OCI-LY3 (cell line): ENCODE results near the gene ULK1.

Experiments
- H2AFZ ChIP-seq: fragments of 200-600, 300-600 bp; shearing (Covaris generic); 2 replicates; pipeline ENCODE4 v1.6.0; 2014; ENCODE audit warnings: antibody characterized with exemption, low read depth, low read length
- H3K27ac ChIP-seq: fragments of 200-600, 300-600 bp; sonication (generic); 2 replicates; pipeline ENCODE4 v1.5.1; 2014; ENCODE audit warnings: mild to moderate bottlenecking, low read length, moderate library complexity, mixed read lengths
- H3K27me3 ChIP-seq: fragments of 200-600, 300-600 bp; sonication (generic); 2 replicates; pipeline ENCODE4 v1.6.1; 2014; ENCODE audit warnings: low read depth, low read length, mixed read lengths
- H3K36me3 ChIP-seq: fragments of 200-600, 300-600 bp; sonication (generic); replicated peaks from 2 replicates; pipeline ENCODE3; 2014; ENCODE audit warnings: low read depth, low read length, mixed read lengths
- H3K4me1 ChIP-seq: fragments of 300-600, 200-600 bp; sonication (generic); 2 replicates; pipeline ENCODE4 v1.6.1; 2014; ENCODE audit warnings: low read length, mixed read lengths
- H3K4me2 ChIP-seq: fragments of 200-600, 300-600 bp; sonication (generic); 2 replicates; pipeline ENCODE4 v1.6.1; 2014; ENCODE audit warnings: low read length, mixed read lengths
- H3K4me3 ChIP-seq: fragments of 300-600, 200-600 bp; sonication (generic); 2 replicates; pipeline ENCODE4 v1.5.1; 2014; ENCODE audit warnings: antibody characterized with exemption, mild to moderate bottlenecking, low read length, moderate library complexity
- H3K79me2 ChIP-seq: fragments of 300-600, 200-600 bp; shearing (Covaris generic); 2 replicates; pipeline ENCODE4 v1.6.1; 2014; ENCODE audit warnings: mild to moderate bottlenecking, low read length, mixed read lengths
- H3K9ac ChIP-seq: fragments of 300-600, 200-600 bp; shearing (Covaris generic); 2 replicates; pipeline ENCODE4 v1.6.0; 2014; ENCODE audit warnings: mild to moderate bottlenecking, low read length, moderate library complexity
- H3K9me3 ChIP-seq: fragments of 200-600, 300-600 bp; shearing (Covaris generic); 2 replicates; pipeline ENCODE4 v1.6.1; 2014; ENCODE audit warnings: low read length, mixed read lengths; ENCODE audit not compliant: insufficient read depth
- H4K20me1 ChIP-seq: fragments of 200-600, 300-600 bp; sonication (generic); 2 replicates; pipeline ENCODE4 v1.6.1; 2016; ENCODE audit warnings: low read length, mixed read lengths; ENCODE audit not compliant: insufficient read depth
- CTCF ChIP-seq: fragments of 200-600, 300-600 bp; sonication (generic); IDR thresholded peaks from 2 replicates; pipeline ENCODE4 v1.5.1; 2014; ENCODE audit warnings: antibody characterized with exemption, low read length, low read depth
- EZH2phosphoT487 ChIP-seq: fragments of 200-600 bp; shearing (Covaris generic); IDR thresholded peaks from 2 replicates; pipeline ENCODE4 v1.6.1; 2018; ENCODE audit warnings: antibody characterized with exemption, mixed run types, low read depth

ULK1 gene

GRCh38 chr12:131900397-131900796 is 6.0 kb downstream of the ULK1 start:
- H3K79me2 ChIP-seq = peaks cover 8% of the 10 kb centered on the region
- no peak overlapping the region for H3K4me2 ChIP-seq
- H3K4me3 ChIP-seq = no peak overlapping the region
- H3K27me3 ChIP-seq = no peaks in the 10 kb centered on the region
- TF ChIP-seq CTCF (no peak), EZH2phosphoT487 (no peak)
- no peaks in the 10 kb centered on the region for H3K9me3 ChIP-seq
- H3K36me3 ChIP-seq = peaks cover 10% of the 10 kb centered on the region
- peaks cover 52% of the 10 kb centered on the region for H4K20me1 ChIP-seq
- H3K27ac ChIP-seq = no peak overlapping the region
- H3K4me1 ChIP-seq = peaks cover 10% of the 10 kb centered on the region
- H2AFZ ChIP-seq = no peak overlapping the region
- no peak overlapping the region for H3K9ac ChIP-seq

GRCh38 chr12:131901431-131902331 is 7.3 kb downstream of the ULK1 start:
- Histone ChIP-seq H3K27ac (no peak overlapping the region), H3K9me3 (no peaks in the 10 kb centered on the region), H4K20me1 (peaks cover 42% of the 10 kb centered on the region), H3K79me2 (no peaks in the 10 kb centered on the region; the same call in 1 of the 2 replicates), H3K4me2 (no peak overlapping the region), H3K27me3 (no peaks in the 10 kb centered on the region), H3K36me3 (peaks cover 9% of the 10 kb centered on the region), H3K9ac (no peak overlapping the region), H3K4me1 (no peaks in the 10 kb centered on the region), H2AFZ (no peak overlapping the region), H3K4me3 (no peak overlapping the region)
- no peak for TF ChIP-seq CTCF
- no peak for TF ChIP-seq EZH2phosphoT487

GRCh38 chr12:131902332-131903241 is 8.2 kb downstream of the ULK1 start:
- Histone ChIP-seq H3K4me2 (no peak overlapping the region), H3K79me2 (no peaks in the 10 kb centered on the region), H3K27ac (no peak overlapping the region), H3K36me3 (no peaks in the 10 kb centered on the region), H3K4me3 (no peak overlapping the region), H3K4me1 (no peaks in the 10 kb centered on the region), H4K20me1 (peaks cover 40% of the 10 kb centered on the region), H2AFZ (no peak overlapping the region), H3K27me3 (no peaks in the 10 kb centered on the region), H3K9me3 (no peaks in the 10 kb centered on the region), H3K9ac (no peak overlapping the region)
- TF ChIP-seq CTCF = no peak
- no peak for TF ChIP-seq EZH2phosphoT487
